Right atrium auricular region (tissue), 2 donors: ENCODE data around the gene CEP112. TPM values are rescaled to one million over a fixed set of nuclear protein-coding genes. Genes with fewer than 3 reads are reported as not detected.

Experiments
- DNase-seq: peaks from one replicate; pipeline ENCODE4 v3.0.0-alpha.2; 2019; ENCODE audit warnings: low spot score
- H3K27ac ChIP-seq, 2 donors: fragments of 200-600 bp; sonication (generic); 1 replicate in 1 of 2; 2 replicates in 1 of 2; pipeline ENCODE4 v1.5.1; 2016 to 2019
- H3K27me3 ChIP-seq, 2 donors: fragments of 200-600 bp; sonication (generic); one replicate each; pipeline versions ENCODE4 v1.5.1 to v1.6.0; 2017 to 2019
- H3K36me3 ChIP-seq: fragments of 200-600 bp; sonication (generic); one replicate; pipeline ENCODE4 v1.5.1; 2016
- H3K4me1 ChIP-seq, 2 donors: fragments of 200-600 bp; sonication (generic); one replicate each; pipeline versions ENCODE4 v1.5.1 to v1.6.0; 2017 to 2019
- H3K4me3 ChIP-seq, 2 donors: fragments of 200-600 bp; sonication (generic); 1 replicate in 1 of 2; 2 replicates in 1 of 2; pipeline ENCODE4 v1.5.1; 2017 to 2019; ENCODE audit warnings: mild to moderate bottlenecking in 1 of 2, moderate library complexity in 1 of 2
- H3K9me3 ChIP-seq, 2 donors: fragments of 200-600 bp; sonication (generic); one replicate each; pipeline ENCODE4 v1.5.1; 2019
- total RNA-seq, 2 donors: library from RNA; depleted of rRNA; stranded (reverse); fragments of >200 nt; gene quantifications; one replicate each; pipeline ENCODE4 v1.1.0, GENCODE V29; 2016
- TF ChIP-seq, protein P1 (sequence below), 2 donors: fragments of 200-600 bp; sonication (generic); IDR thresholded peaks; one replicate each; pipeline ENCODE4 v1.5.1; 2019; ENCODE audit warnings: antibody characterized with exemption in 2 of 2

Gene CEP112
- total RNA-seq, 2 donors from 2014 or later = 8.1 to 11.2 TPM

DNA sequence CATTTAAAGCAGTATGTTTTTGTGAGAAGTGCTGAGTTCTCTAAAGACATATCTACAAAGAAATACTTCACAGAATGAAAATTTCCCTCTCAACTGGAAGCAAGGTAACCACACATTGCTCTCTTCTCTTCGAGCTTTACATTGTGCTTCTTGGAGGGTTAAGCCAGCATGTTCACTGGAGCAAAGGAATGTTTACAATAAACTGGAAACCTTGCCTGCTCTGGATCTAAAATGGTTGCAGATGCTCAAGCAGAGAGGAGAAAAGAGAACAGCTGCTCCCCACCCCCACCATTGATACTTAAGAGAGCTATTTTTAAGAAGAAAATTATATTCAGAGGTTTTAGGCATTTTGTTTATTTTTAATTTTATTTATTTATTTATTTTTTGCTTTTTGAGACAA lies 213.1 kb downstream of the CEP112 start:
- Histone ChIP-seq H3K27me3 (no peaks in the 10 kb centered on the region), H3K27ac (no peak overlapping the region), H3K9me3 (no peaks in the 10 kb centered on the region), H3K36me3 (no peaks in the 10 kb centered on the region), H3K4me1 (no peaks in the 10 kb centered on the region), H3K4me3 (no peak overlapping the region)
- TF ChIP-seq, protein P1, sequence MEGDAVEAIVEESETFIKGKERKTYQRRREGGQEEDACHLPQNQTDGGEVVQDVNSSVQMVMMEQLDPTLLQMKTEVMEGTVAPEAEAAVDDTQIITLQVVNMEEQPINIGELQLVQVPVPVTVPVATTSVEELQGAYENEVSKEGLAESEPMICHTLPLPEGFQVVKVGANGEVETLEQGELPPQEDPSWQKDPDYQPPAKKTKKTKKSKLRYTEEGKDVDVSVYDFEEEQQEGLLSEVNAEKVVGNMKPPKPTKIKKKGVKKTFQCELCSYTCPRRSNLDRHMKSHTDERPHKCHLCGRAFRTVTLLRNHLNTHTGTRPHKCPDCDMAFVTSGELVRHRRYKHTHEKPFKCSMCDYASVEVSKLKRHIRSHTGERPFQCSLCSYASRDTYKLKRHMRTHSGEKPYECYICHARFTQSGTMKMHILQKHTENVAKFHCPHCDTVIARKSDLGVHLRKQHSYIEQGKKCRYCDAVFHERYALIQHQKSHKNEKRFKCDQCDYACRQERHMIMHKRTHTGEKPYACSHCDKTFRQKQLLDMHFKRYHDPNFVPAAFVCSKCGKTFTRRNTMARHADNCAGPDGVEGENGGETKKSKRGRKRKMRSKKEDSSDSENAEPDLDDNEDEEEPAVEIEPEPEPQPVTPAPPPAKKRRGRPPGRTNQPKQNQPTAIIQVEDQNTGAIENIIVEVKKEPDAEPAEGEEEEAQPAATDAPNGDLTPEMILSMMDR (IDR thresholded peaks at IDR 0.05) = no peak
- DNase-seq = no peak

GRCh38 chr17:65977041-65977440 lies 214.9 kb downstream of the CEP112 start:
- H3K36me3 ChIP-seq = no peaks in the 10 kb centered on the region
- H3K4me3 ChIP-seq = no peak overlapping the region
- no peak for DNase-seq
- no peaks in the 10 kb centered on the region for H3K9me3 ChIP-seq
- H3K4me1 ChIP-seq = no peaks in the 10 kb centered on the region
- TF ChIP-seq, protein P1 (IDR thresholded peaks at IDR 0.05) = no peak
- H3K27ac ChIP-seq = no peak overlapping the region
- H3K27me3 ChIP-seq = no peaks in the 10 kb centered on the region

DNA sequence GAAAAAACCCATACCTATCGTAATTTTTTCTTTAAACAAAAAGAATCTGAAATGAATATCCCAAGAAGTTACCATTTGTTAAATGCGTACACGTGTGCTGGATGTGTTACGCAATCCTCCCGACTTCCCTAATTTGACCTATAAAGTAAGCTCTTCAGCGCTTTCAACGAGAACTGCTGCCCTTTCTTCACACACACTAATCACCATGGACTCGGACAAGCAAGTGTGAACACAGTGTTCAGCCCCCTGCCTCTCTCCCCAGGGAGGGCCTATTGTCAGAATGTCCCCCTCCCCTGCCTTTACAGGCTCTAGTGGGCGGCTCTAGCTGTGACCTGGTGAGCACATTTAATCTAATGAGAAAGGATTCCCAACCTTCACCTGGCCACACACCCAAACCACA lies 216.1 kb downstream of the CEP112 start:
- DNase-seq = no peak

GRCh38 chr17:65973237-65973636 lies 218.7 kb downstream of the CEP112 start:
- Histone ChIP-seq H3K27me3 (no peaks in the 10 kb centered on the region), H3K36me3 (no peaks in the 10 kb centered on the region), H3K9me3 (no peaks in the 10 kb centered on the region), H3K4me1 (no peaks in the 10 kb centered on the region), H3K27ac (no peak overlapping the region), H3K4me3 (no peak overlapping the region)
- no peak for DNase-seq
- TF ChIP-seq, protein P1 (IDR thresholded peaks at IDR 0.05) = no peak

More for the DNA sequence above, 216.1 kb downstream of the CEP112 start:
- Histone ChIP-seq H3K36me3 (no peaks in the 10 kb centered on the region), H3K9me3 (no peaks in the 10 kb centered on the region), H3K27ac (no peak overlapping the region), H3K27me3 (no peaks in the 10 kb centered on the region), H3K4me3 (no peak overlapping the region), H3K4me1 (no peaks in the 10 kb centered on the region)
- TF ChIP-seq, protein P1 (IDR thresholded peaks at IDR 0.05) = no peak

GRCh38 chr17:65967372-65967771 lies 224.6 kb downstream of the CEP112 start:
- no peak for DNase-seq
- H3K27ac ChIP-seq = no peak overlapping the region
- no peaks in the 10 kb centered on the region for H3K9me3 ChIP-seq
- no peaks in the 10 kb centered on the region for H3K27me3 ChIP-seq
- TF ChIP-seq, protein P1 (IDR thresholded peaks at IDR 0.05) = no peak
- H3K4me1 ChIP-seq = no peaks in the 10 kb centered on the region
- H3K36me3 ChIP-seq = no peaks in the 10 kb centered on the region
- no peak overlapping the region for H3K4me3 ChIP-seq

GRCh38 chr17:65966072-65966695 lies 225.7 kb downstream of the CEP112 start:
- H3K36me3 ChIP-seq = no peaks in the 10 kb centered on the region
- H3K4me1 ChIP-seq = no peaks in the 10 kb centered on the region
- no peak for DNase-seq
- no peak overlapping the region for H3K27ac ChIP-seq
- TF ChIP-seq, protein P1 (IDR thresholded peaks at IDR 0.05) = no peak
- no peaks in the 10 kb centered on the region for H3K27me3 ChIP-seq
- no peak overlapping the region for H3K4me3 ChIP-seq
- no peaks in the 10 kb centered on the region for H3K9me3 ChIP-seq
